ENCODE results near the gene KRT78.

DNA sequence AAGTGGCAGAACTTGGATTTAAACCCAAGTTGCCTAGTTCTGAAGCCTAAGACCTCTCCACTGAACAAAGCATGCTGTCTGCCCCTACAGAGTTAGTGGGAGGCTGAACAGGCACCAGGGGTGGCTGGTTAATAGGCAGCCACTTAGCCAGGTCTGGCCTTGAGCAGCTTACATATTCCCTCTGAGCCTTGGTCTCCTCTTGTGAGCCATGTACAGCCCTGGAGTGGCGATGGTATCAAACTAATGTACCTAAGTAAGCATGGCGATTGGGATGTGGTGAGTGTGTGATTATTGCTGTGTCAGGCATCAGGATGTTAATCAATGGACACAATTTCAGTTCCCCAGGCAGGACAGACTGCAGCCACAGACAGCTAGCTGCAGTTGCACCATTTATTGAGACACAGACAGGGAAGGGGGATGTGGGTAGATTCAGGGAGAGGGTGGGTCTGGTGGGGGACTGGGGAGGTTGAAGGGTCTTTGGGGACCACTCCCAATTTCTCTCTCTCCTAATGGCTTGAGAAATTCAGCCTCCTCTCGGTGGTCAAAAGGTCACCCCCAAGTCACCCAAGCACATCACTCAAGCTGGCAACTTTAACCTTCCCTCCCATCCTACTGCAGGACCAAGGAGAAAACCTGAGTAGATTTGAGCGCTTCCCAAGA is 27.6 kb downstream of the KRT78 start:
- TF ChIP-seq, protein P1, sequence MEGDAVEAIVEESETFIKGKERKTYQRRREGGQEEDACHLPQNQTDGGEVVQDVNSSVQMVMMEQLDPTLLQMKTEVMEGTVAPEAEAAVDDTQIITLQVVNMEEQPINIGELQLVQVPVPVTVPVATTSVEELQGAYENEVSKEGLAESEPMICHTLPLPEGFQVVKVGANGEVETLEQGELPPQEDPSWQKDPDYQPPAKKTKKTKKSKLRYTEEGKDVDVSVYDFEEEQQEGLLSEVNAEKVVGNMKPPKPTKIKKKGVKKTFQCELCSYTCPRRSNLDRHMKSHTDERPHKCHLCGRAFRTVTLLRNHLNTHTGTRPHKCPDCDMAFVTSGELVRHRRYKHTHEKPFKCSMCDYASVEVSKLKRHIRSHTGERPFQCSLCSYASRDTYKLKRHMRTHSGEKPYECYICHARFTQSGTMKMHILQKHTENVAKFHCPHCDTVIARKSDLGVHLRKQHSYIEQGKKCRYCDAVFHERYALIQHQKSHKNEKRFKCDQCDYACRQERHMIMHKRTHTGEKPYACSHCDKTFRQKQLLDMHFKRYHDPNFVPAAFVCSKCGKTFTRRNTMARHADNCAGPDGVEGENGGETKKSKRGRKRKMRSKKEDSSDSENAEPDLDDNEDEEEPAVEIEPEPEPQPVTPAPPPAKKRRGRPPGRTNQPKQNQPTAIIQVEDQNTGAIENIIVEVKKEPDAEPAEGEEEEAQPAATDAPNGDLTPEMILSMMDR (IDR thresholded peaks at IDR 0.05; ENCODE audit: low read depth, low read length, missing input control): no peak
- TF ChIP-seq, protein P2, sequence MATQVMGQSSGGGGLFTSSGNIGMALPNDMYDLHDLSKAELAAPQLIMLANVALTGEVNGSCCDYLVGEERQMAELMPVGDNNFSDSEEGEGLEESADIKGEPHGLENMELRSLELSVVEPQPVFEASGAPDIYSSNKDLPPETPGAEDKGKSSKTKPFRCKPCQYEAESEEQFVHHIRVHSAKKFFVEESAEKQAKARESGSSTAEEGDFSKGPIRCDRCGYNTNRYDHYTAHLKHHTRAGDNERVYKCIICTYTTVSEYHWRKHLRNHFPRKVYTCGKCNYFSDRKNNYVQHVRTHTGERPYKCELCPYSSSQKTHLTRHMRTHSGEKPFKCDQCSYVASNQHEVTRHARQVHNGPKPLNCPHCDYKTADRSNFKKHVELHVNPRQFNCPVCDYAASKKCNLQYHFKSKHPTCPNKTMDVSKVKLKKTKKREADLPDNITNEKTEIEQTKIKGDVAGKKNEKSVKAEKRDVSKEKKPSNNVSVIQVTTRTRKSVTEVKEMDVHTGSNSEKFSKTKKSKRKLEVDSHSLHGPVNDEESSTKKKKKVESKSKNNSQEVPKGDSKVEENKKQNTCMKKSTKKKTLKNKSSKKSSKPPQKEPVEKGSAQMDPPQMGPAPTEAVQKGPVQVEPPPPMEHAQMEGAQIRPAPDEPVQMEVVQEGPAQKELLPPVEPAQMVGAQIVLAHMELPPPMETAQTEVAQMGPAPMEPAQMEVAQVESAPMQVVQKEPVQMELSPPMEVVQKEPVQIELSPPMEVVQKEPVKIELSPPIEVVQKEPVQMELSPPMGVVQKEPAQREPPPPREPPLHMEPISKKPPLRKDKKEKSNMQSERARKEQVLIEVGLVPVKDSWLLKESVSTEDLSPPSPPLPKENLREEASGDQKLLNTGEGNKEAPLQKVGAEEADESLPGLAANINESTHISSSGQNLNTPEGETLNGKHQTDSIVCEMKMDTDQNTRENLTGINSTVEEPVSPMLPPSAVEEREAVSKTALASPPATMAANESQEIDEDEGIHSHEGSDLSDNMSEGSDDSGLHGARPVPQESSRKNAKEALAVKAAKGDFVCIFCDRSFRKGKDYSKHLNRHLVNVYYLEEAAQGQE (IDR thresholded peaks at IDR 0.05): no peak
- no peak for TF ChIP-seq RXRA (IDR thresholded peaks at IDR 0.05)
- no peak for TF ChIP-seq YY1 (IDR thresholded peaks at IDR 0.05)
